ENCODE data around the gene LMNTD2. TPM values are rescaled to one million over a fixed set of nuclear protein-coding genes. Genes with fewer than 3 reads are reported as not detected.
A peak's percentile ranks its signal among the peaks of the same experiment; 100 is the strongest.

Gene LMNTD2
- total and polyA plus RNA-seq, 2 of the 13 experiments (the other 11 are each of a cell fraction or from before 2014, with no cell fraction given), result 1.1 to 3.1 TPM

DNA sequence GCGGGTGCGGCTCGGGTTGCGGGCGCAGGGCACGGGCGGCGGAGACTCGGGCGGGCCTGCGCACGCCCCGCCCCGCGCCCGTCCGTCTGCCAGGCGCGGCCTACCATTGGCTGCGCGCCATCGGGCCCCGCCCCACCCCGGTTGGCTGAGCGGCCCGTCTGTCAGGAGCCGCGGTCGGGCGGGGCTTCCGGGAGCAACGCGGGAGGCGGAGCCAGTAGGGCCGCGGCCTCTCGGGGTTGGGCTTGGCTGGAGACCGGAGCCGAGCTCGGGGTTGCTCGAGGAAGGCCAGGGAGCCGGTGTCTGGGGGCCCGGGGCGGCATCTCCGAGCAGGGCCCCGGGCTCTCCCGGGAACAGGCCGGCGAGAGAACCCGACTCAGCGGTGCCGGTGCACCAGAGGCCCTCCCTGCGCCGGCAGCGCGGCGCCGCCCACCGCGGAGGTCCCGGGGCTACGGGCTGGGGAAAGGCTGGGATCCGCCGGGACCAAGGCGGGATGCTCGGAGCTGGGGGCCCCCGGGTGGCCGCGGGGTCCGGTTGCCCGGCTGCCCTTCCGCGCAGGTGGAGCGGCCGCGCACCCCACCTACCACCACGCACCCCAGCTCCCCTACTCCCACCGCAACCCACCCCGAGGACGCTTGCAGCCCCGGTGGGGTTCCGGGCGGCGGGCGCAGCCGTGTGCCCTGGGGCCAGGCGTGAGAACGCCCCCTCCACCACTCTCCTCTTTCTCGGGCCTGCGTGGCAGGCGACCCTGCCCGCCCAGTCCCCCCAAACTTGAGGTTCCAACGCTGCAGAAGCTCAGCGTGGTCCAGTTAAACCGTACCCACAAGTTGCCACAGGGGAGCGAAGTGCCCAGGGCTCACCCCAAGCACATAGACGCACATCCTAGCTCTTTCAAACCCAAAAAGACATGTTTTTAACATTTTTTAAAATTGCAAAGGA lies 24.8 kb downstream of the LMNTD2 start, which contains the start of gene HRAS (continued):
- TF ChIP-seq, protein P1, sequence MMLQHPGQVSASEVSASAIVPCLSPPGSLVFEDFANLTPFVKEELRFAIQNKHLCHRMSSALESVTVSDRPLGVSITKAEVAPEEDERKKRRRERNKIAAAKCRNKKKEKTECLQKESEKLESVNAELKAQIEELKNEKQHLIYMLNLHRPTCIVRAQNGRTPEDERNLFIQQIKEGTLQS (CRISPR knock-in tag; IDR thresholded peaks at IDR 0.05), result peak; percentile 9; the same call in 1 of the 2 replicates
- TF ChIP-seq ELF3 (CRISPR knock-in tag; IDR thresholded peaks at IDR 0.05) (peak; percentile 60), MYNN (CRISPR knock-in tag; IDR thresholded peaks at IDR 0.05; ENCODE audit: low read depth) (no peak), ZNF33B (CRISPR knock-in tag; IDR thresholded peaks at IDR 0.05) (no peak), ZNF556 (CRISPR knock-in tag; IDR thresholded peaks at IDR 0.05; ENCODE audit: borderline replicate concordance) (0 out of 2 replicates have a peak, but pooled peaks have one; percentile 46), EP300 (IDR thresholded peaks at IDR 0.05; ENCODE audit: low read depth in 2 of 2, low read length in 2 of 2) (no peak), EP300 (CRISPR knock-in tag; IDR thresholded peaks at IDR 0.05; ENCODE audit: borderline replicate concordance) (no peak), RBM22 (optimal IDR thresholded peaks at IDR 0.05; ENCODE audit: low read length) (no peak), CCAR2 (optimal IDR thresholded peaks at IDR 0.05; ENCODE audit: low read depth, low read length) (no peak), GATA4 (IDR thresholded peaks at IDR 0.05; ENCODE audit: borderline replicate concordance, low read depth) (no peak), ZNF230 (CRISPR knock-in tag; IDR thresholded peaks at IDR 0.05) (0 out of 2 replicates have a peak, but pooled peaks have one; percentile 46), KMT2B (CRISPR knock-in tag; IDR thresholded peaks at IDR 0.05) (no peak), ZKSCAN8 (CRISPR knock-in tag; IDR thresholded peaks at IDR 0.05; ENCODE audit: borderline replicate concordance) (no peak), ARNT (IDR thresholded peaks at IDR 0.05) (no peak), RAD51 (IDR thresholded peaks at IDR 0.05; ENCODE audit: borderline replicate concordance) (no peak), ZNF879 (CRISPR knock-in tag; IDR thresholded peaks at IDR 0.05) (no peak), YEATS2 (CRISPR knock-in tag; IDR thresholded peaks at IDR 0.05; ENCODE audit: borderline replicate concordance) (peak; percentile 52; the same call in 1 of the 2 replicates), ZNF232 (CRISPR knock-in tag; IDR thresholded peaks at IDR 0.05; ENCODE audit: borderline replicate concordance) (0 out of 2 replicates have a peak, but pooled peaks have one; percentile 42), ZNF205 (CRISPR knock-in tag; IDR thresholded peaks at IDR 0.05) (no peak), ZNF878 (CRISPR knock-in tag; IDR thresholded peaks at IDR 0.05) (no peak), SUZ12 (IDR thresholded peaks at IDR 0.05; ENCODE audit: low read depth, low read length) (no peak), HCFC1 (IDR thresholded peaks at IDR 0.05; ENCODE audit: low read depth, low read length) (no peak), ZNF883 (CRISPR knock-in tag; IDR thresholded peaks at IDR 0.05; ENCODE audit: not compliant biosample characterization) (peak; percentile 50)
- TF ChIP-seq, protein P2, sequence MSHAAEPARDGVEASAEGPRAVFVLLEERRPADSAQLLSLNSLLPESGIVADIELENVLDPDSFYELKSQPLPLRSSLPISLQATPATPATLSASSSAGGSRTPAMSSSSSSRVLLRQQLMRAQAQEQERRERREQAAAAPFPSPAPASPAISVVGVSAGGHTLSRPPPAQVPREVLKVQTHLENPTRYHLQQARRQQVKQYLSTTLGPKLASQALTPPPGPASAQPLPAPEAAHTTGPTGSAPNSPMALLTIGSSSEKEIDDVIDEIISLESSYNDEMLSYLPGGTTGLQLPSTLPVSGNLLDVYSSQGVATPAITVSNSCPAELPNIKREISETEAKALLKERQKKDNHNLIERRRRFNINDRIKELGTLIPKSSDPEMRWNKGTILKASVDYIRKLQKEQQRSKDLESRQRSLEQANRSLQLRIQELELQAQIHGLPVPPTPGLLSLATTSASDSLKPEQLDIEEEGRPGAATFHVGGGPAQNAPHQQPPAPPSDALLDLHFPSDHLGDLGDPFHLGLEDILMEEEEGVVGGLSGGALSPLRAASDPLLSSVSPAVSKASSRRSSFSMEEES (CRISPR knock-in tag; IDR thresholded peaks at IDR 0.05), result 0 out of 2 replicates have a peak, but pooled peaks have one; percentile 23
- TF ChIP-seq, protein P3, sequence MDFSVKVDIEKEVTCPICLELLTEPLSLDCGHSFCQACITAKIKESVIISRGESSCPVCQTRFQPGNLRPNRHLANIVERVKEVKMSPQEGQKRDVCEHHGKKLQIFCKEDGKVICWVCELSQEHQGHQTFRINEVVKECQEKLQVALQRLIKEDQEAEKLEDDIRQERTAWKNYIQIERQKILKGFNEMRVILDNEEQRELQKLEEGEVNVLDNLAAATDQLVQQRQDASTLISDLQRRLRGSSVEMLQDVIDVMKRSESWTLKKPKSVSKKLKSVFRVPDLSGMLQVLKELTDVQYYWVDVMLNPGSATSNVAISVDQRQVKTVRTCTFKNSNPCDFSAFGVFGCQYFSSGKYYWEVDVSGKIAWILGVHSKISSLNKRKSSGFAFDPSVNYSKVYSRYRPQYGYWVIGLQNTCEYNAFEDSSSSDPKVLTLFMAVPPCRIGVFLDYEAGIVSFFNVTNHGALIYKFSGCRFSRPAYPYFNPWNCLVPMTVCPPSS (IDR thresholded peaks at IDR 0.05), result no peak
- TF ChIP-seq, protein P4, sequence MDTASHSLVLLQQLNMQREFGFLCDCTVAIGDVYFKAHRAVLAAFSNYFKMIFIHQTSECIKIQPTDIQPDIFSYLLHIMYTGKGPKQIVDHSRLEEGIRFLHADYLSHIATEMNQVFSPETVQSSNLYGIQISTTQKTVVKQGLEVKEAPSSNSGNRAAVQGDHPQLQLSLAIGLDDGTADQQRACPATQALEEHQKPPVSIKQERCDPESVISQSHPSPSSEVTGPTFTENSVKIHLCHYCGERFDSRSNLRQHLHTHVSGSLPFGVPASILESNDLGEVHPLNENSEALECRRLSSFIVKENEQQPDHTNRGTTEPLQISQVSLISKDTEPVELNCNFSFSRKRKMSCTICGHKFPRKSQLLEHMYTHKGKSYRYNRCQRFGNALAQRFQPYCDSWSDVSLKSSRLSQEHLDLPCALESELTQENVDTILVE (CRISPR knock-in tag; IDR thresholded peaks at IDR 0.05), result no peak
- TF ChIP-seq, protein P5, sequence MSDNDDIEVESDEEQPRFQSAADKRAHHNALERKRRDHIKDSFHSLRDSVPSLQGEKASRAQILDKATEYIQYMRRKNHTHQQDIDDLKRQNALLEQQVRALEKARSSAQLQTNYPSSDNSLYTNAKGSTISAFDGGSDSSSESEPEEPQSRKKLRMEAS (IDR thresholded peaks at IDR 0.05), result no peak; the same call in 1 of the 2 replicates

Data from HepG2 (cell line).